GM19395 (cell line): ENCODE data around the gene KRT6C.

ENCODE experiments used
- ATAC-seq: cut with Tn5 transposase; IDR thresholded peaks from one replicate; pipeline ENCODE4 v1.9.1; 2021; ENCODE audit warnings: mild to moderate bottlenecking, moderate library complexity; ENCODE audit not compliant: unreplicated experiment

KRT6C gene

DNA sequence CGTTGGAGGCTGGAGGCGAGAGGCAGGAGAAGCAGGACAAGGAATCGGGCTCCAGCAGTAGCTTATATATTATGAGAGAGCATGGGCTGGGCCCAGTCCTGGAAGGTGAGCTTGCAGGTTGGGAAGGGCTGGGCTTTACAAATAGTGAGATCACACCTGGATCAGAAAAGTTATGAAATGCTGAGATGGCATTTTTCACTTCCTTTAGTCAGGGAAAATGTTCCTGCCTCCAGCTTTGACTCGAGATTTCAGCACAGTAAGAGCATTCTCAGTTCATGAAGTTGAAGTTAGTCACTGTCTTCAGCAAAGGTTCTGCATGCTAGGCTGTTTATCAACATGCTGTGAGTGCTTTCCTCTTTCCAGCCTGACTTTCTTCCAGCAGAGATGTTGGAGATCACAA lies at the start of gene KRT6C:
KRT6C (minus strand) TSS at position 38 of the 400 bp plus-strand sequence. CDS start 68 bp downstream, outside the sequence.
- ATAC-seq: no peak

DNA sequence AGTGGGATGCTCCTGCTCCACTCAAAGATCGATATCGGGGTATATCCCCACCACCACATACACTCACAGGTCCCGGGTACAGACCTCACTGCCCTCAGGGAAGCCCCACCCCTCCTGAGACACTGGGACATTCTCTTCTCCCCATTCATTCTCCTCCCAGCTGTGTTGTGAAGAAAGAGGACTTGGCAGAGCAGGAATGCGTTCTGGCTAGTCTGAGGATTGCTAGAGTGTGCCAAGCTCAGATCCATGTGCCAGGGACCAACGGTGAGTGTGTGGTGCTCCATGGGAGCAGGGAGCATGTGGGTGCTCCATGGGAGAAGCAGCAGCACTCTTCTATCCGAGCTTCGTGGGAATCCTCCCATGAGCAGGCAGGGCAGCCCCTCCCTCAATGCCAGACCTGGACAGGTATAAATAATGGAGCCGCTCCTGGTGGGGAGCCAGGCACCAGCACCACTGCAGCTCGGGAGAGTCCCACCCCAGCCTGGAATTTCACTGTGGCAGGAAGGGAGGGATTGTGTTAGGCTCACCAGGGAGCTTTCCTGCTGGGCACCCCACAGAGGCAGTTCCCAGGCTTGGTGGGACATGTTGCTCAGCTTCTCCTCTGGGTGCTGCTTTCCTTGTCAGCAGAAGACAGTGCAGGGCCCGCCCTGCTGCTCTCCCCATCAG lies 48.9 kb upstream of the KRT6C start:
- no peak for ATAC-seq

DNA sequence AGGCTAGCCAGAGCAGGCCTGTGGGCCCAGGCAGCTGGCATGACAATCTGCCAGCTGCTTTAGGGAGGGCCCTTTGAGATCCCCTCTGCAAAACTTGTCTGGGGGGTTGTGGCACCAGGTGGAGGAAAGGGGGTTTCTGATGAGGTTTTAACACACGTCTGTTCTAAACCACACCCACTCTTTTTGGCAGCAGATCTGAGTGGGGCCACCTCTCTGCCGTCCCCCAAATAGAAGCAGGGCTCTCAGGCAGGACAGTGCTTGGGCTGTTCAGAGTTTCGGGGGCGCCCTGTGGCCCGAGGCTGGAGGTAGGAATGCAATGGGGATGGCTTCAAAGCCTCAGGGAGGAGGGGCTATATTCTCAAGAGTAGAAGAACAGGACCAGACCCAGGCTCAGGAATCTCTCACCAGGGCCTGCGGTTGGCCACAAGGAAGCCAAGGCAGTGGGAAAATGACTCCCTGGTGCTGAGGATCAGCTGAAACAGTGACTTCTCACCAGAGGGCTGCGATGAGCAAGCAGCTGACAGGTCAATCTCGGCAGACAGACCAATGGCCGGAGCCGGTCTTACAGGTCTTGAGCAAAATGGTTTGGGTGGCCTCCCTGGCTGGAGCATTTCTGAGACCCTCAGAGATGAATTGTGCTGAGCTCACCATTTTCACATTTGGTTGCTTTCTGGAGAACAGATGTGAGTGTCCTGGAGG lies 48.1 kb upstream of the KRT6C start:
- no peak for ATAC-seq

DNA sequence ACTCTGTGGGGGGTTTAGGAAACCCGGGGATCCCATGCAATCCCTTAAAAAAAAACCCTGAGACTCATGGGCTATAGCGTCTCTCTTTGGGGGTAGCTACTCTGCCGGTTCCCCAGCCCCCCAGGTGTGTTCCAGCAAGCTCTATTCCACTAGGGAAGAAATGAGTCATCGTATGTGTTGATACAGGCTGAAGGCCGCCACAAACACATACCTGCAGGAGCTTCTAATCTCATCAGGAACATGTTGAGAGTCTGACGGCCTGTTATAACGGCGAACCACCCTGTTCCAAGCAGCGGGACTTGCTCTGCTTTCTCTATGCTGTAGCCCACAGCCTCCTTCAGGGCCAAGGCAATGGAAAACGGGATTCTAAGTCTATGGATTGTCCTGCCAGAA lies 47.6 kb upstream of the KRT6C start:
- ATAC-seq: no peak

GRCh38 chr12:52519826-52520662 lies 46.4 kb upstream of the KRT6C start, which contains the start of gene KRT5:
Gene KRT5, minus strand, starts transcription at chr12:52520394. Its CDS starts 98 bp downstream, at chr12:52520296.
- no peak for ATAC-seq

- no peak for ATAC-seq
These were observed 45.7 kb upstream of the KRT6C start for GRCh38 chr12:52519387-52519703.

DNA sequence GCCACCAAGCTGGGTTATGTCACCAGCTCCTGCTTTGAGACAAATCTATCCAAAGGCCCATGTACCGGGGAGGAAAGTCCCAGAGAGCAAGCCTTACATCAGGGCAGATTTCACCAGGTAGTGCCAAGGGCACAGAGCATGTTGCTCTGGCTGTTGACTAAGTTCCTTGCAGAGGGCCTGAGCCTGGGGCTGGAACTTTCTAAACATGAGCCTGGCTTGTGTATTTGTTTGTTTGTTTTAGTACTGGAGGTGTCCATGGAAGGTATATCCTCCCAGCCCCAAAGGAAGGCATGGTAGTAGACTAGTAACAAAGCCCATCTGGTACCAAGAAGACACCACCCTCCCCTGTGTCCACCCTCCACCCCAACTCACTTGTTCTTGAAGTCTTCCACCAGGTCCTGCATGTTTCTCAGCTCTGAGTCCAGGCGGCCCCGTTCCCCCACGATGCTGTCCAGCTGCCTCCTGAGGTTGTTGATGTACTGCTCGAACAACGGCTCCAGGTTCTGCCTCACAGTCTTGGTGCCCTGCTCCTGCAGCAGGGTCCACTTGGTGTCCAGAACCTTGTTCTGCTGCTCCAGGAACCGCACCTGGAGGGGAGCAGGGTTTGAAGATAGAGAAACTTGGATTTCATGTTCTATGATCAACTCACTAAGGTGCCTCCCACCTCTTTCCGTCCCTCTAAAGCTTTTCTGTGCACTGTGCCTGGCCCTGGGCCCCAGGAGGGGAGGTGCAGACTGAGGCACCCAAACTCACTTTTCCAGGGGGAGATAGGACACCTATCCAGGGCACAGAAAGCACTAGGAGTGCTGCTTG lies 45.2 kb upstream of the KRT6C start:
- no peak for ATAC-seq

DNA sequence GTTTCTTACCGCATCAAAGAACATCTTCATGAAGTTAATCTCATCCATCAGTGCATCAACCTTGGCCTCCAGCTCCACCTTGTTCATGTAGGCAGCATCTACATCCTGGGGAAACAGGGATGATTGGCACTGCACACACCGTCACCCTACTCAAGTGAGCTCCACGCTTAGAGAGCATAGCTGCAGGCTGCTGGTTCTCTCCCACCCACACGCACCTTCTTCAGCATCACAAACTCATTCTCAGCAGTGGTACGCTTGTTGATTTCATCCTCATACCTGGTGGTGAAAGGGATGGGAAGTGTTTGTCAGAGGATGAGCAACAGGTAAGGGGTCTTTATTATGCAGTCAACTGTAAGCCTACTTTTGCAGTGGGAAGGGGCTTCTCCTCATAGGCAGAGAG lies 44.3 kb upstream of the KRT6C start:
- no peak for ATAC-seq

GRCh38 chr12:52517005-52517835 lies 43.6 kb upstream of the KRT6C start:
- no peak for ATAC-seq

DNA sequence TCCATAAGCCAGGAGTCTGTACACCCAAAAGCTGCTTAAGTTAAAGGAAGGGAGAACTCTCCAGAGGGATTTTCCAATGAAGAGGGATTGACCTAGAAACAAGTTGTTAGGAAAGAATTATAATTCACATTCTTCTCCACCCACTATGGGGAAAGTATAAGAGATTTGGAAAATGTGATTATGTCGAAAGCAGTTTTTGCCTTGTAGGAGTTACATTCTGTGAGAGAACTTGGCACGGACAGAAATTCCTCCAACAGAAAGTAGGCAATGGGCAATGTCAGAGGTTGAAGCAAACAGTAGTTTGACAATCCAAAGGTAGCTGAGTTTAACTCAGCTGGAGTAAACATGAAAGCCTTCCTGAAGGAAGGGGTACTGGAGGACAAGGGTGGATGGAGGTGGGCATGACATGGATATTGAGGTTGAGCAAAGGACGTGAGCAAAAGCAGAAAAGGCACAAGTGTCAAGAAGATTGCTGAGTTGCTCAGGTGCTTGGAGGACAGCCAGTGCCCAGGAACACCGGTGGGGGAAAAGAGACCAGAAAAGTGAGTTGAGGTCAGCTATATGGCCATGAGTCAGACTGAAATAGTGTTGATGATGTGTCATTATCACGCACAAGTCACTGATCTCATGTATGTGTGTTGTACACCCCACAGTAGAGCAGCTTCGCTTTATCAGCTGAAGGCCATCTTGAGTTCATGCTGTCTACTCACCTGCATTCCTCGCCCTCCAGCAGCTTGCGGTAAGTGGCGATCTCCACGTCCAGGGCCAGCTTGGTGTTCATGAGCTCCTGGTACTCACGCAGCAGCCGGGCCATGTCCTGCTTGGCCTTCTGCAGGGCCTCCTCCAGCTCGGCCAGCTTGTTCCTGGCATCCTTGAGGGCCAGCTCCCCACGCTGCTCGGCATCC lies 42.6 kb upstream of the KRT6C start:
- no peak for ATAC-seq

DNA sequence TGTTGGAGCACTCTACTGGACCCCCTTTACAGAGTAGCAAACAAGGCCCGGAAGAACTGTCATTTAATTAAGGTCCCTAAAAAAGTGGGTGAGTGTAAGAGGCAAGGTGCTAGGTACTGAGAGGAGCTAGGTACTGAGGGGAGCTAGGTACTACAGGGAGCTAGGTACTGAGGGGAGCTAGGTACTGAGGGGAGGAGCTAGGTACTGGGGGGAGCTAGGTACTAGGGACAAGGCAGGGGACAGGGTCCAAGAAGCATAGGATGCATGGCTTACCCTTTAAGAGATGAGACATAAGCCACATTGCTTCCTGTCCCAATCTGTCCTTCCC lies 41.7 kb upstream of the KRT6C start:
- ATAC-seq: no peak

GRCh38 chr12:52514471-52515318 lies 41.1 kb upstream of the KRT6C start:
- no peak for ATAC-seq

DNA sequence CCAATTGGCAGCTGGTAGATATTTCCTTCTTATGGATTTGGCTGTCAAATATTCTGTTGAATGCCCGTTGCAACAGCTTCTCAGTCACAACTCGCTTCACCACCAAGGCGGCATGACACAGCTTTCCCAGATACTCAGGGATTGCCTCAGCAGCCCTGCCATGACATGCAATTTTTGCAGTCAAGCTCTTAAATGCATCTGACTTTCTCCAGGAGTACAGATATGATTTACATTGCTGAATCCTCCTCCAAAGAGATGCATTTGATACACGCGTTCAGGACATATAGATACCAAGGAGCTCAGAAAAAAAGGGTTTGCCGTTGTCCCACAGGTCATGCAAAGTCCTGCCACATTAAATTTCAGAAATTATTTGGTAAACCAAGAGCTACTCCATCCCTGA lies 40.1 kb upstream of the KRT6C start:
- ATAC-seq: no peak

GRCh38 chr12:52508211-52508610 lies 34.6 kb upstream of the KRT6C start:
- ATAC-seq: no peak

GRCh38 chr12:52506858-52507715 lies 33.5 kb upstream of the KRT6C start:
- ATAC-seq: no peak

DNA sequence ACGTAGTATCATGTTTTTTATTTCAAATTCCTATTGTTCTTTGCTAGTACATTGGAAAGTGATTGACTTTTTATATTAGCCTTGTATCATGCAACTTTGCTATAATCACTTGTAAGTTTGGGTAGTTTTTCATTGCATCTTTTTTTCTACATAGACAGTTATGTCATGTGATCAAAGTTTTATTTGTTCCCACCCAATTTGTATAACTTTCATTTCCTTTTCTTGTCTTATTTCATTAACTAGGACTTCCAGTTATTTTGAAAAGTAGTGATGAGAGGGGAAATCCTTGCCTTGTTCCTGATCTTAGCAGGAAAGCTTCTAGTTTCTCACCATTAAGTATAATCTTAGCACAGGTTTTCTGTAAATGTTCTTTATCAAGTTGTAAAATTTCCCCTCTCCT lies 29.3 kb upstream of the KRT6C start:
- no peak for ATAC-seq

DNA sequence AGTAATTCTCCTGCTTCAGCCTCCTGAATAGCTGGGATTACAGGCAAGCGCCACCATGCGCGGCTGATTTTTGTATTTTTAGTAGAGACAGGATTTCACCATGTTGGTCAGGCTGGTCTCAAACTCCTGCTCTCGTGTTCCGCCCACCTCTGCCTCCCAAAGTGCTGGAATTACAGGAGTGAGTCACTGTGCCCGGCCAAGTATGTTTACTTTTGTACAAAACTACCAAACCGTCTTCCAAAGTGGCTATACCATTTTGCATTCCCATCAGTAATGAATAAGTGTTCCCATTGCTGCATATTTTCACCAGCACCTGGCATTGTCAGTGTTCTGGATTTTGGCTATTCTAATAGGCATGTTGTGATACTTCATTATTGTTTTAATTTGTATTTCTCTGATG lies 27.9 kb upstream of the KRT6C start:
- ATAC-seq: no peak
